Activated naive CD4-positive, alpha-beta T cell treated with anti-CD3 and anti-CD28 coated beads, Interleukin-2, amount 50 U/mL, for 16 hours (primary cell): ENCODE data around the gene PPM1M.
A peak's percentile ranks its signal among the peaks of the same experiment; 100 is the strongest.

Experiments
- DNase-seq: peaks from one replicate; pipeline ENCODE4 v3.0.0-alpha.2; 2020

The PPM1M gene

GRCh38 chr3:52231502-52232278 is 13.9 kb upstream of the PPM1M start:
- DNase-seq: peak; percentile 90

GRCh38 chr3:52232279-52233107 is 13.1 kb upstream of the PPM1M start:
- DNase-seq: peak; percentile 55

GRCh38 chr3:52233108-52233591 is 12.4 kb upstream of the PPM1M start:
- no peak for DNase-seq

GRCh38 chr3:52233968-52234367 is 11.6 kb upstream of the PPM1M start:
- no peak for DNase-seq

- no peak for DNase-seq
Measured at GRCh38 chr3:52234516-52235447, 10.8 kb upstream of the PPM1M start.

- no peak for DNase-seq
Measured at GRCh38 chr3:52236424-52236886, 9.1 kb upstream of the PPM1M start.

GRCh38 chr3:52237006-52237656 is 8.4 kb upstream of the PPM1M start:
- DNase-seq: no peak

GRCh38 chr3:52237657-52238172 is 7.8 kb upstream of the PPM1M start:
- DNase-seq: no peak

GRCh38 chr3:52238193-52238760 is 7.3 kb upstream of the PPM1M start:
- DNase-seq: no peak

- DNase-seq: peak; percentile 92
Measured at GRCh38 chr3:52238761-52239701, 6.5 kb upstream of the PPM1M start, which contains the start of gene TWF2. Gene TWF2, minus strand, starts transcription at chr3:52239158. Its CDS starts 142 bp downstream, at chr3:52239016.

- peak; percentile 69 for DNase-seq
Measured at GRCh38 chr3:52240059-52240885, 5.3 kb upstream of the PPM1M start.

GRCh38 chr3:52240886-52241370 is 4.6 kb upstream of the PPM1M start:
- DNase-seq: no peak

GRCh38 chr3:52242039-52242438 is 3.5 kb upstream of the PPM1M start:
- no peak for DNase-seq

- DNase-seq: no peak
Measured at GRCh38 chr3:52243791-52244628, 1.5 kb upstream of the PPM1M start.

GRCh38 chr3:52246264-52246620 is 683 bp downstream of the PPM1M start:
- no peak for DNase-seq

GRCh38 chr3:52246728-52247408 is 1.3 kb downstream of the PPM1M start:
- no peak for DNase-seq

GRCh38 chr3:52247409-52248164 is 2.0 kb downstream of the PPM1M start:
- DNase-seq: no peak
